Neural progenitor cell (in vitro differentiated cells): ENCODE data around the gene EPN2. TPM values are rescaled to one million over a fixed set of nuclear protein-coding genes. Genes with fewer than 3 reads are reported as not detected.

ENCODE experiments used
- DNase-seq: peaks from one replicate; pipeline ENCODE4 v3.0.0-alpha.2; 2016; ENCODE audit warnings: low spot score
- H2AFZ ChIP-seq: fragments of 200-600 bp; sonication (generic); replicated peaks from 2 replicates; pipeline ENCODE4 v1.6.1; 2016; ENCODE audit warnings: antibody characterized with exemption
- H3F3A ChIP-seq: fragments of 200-600 bp; sonication (generic); 2 replicates; pipeline ENCODE4 v1.6.1; 2016; ENCODE audit warnings: antibody characterized with exemption, low read depth
- H3K27ac ChIP-seq: fragments of 200-600 bp; sonication (generic); 2 replicates; pipeline ENCODE4 v1.5.1; 2016; ENCODE audit warnings: mild to moderate bottlenecking
- H3K27me3 ChIP-seq: fragments of 200-600 bp; sonication (generic); 2 replicates; pipeline ENCODE4 v1.6.1; 2016; ENCODE audit warnings: mild to moderate bottlenecking, moderate library complexity
- H3K36me3 ChIP-seq: fragments of 200-600 bp; sonication (generic); 2 replicates; pipeline ENCODE4 v1.5.1; 2016
- H3K4me1 ChIP-seq: fragments of 200-600 bp; sonication (generic); 2 replicates; pipeline ENCODE4 v1.6.1; 2016; ENCODE audit warnings: mixed run types
- H3K4me2 ChIP-seq: fragments of 200-600 bp; sonication (generic); 2 replicates; pipeline ENCODE4 v1.6.1; 2016
- H3K4me3 ChIP-seq: fragments of 200-600 bp; sonication (generic); 2 replicates; pipeline ENCODE4 v1.5.1; 2016
- H3K79me2 ChIP-seq: fragments of 200-600 bp; sonication (generic); 2 replicates; pipeline ENCODE4 v1.6.1; 2016; ENCODE audit warnings: low read depth
- H3K9ac ChIP-seq: fragments of 200-600 bp; sonication (generic); 2 replicates; pipeline ENCODE4 v1.6.1; 2016
- H3K9me3 ChIP-seq: fragments of 200-600 bp; sonication (generic); 2 replicates; pipeline ENCODE4 v1.5.1; 2016; ENCODE audit warnings: low read depth
- H4K20me1 ChIP-seq: fragments of 200-600 bp; sonication (generic); 2 replicates; pipeline ENCODE4 v1.6.1; 2016; ENCODE audit warnings: low read depth
- H3K27ac Mint-ChIP-seq: 3 replicates; pipeline ENCODE4 v1.8.0; 2021; ENCODE audit warnings: mixed read lengths
- H3K27me3 Mint-ChIP-seq: 2 replicates; pipeline ENCODE4 v1.8.0; 2022; ENCODE audit warnings: low read depth, mild to moderate bottlenecking, inconsistent platforms, moderate library complexity, mixed read lengths; ENCODE audit not compliant: insufficient read depth
- H3K36me3 Mint-ChIP-seq: 3 replicates; pipeline ENCODE4 v1.8.0; 2021; ENCODE audit warnings: mixed read lengths
- H3K4me1 Mint-ChIP-seq: 3 replicates; pipeline ENCODE4 v1.8.0; 2021; ENCODE audit warnings: mixed read lengths
- H3K4me3 Mint-ChIP-seq: 3 replicates; pipeline ENCODE4 v1.8.0; 2021; ENCODE audit warnings: mild to moderate bottlenecking, moderate library complexity, mixed read lengths
- H3K9me3 Mint-ChIP-seq: 3 replicates; pipeline ENCODE4 v1.8.0; 2020; ENCODE audit warnings: mixed read lengths
- CTCF ChIP-seq: fragments of 200-600 bp; sonication (generic); IDR thresholded peaks from 2 replicates; pipeline ENCODE4 v1.5.1; 2017; ENCODE audit warnings: antibody characterized with exemption, mild to moderate bottlenecking
- EZH2 ChIP-seq: fragments of 200-600 bp; sonication (generic); IDR thresholded peaks from 2 replicates; pipeline ENCODE4 v1.6.1; 2017; ENCODE audit warnings: antibody characterized with exemption, mild to moderate bottlenecking, moderate library complexity
- EZH2phosphoT487 ChIP-seq: fragments of 200-600 bp; sonication (generic); IDR thresholded peaks from 2 replicates; pipeline ENCODE4 v1.6.1; 2017; ENCODE audit warnings: antibody characterized with exemption
- total RNA-seq: library from RNA; depleted of rRNA; stranded (reverse); fragments of >200 nt; gene quantifications from 2 replicates; pipeline ENCODE4 v1.2.3, GENCODE V29; 2015; ENCODE audit warnings: low replicate concordance

Gene EPN2
- total RNA-seq, 1 donor from 2014 or later, result 30.5 TPM

GRCh38 chr17:19331134-19331533 is 94.0 kb downstream of the EPN2 start:
- no peak for DNase-seq
- peaks cover 2% of the 10 kb centered on the region for H3K9me3 ChIP-seq
- no peaks in the 10 kb centered on the region for H3K27me3 ChIP-seq
- no peaks in the 10 kb centered on the region for H3K4me1 ChIP-seq
- Mint-ChIP-seq H3K27ac (peak overlapping the region; percentile 74), H3K4me1 (peaks cover 38% of the 10 kb centered on the region), H3K27me3 (peaks cover 8% of the 10 kb centered on the region), H3K9me3 (peaks cover 1% of the 10 kb centered on the region), H3K4me3 (peak overlapping the region; percentile 27), H3K36me3 (peaks cover 15% of the 10 kb centered on the region)
- H3K79me2 ChIP-seq, result no peaks in the 10 kb centered on the region
- H3K27ac ChIP-seq, result no peak overlapping the region
- H3K4me2 ChIP-seq, result no peak overlapping the region
- no peak for TF ChIP-seq EZH2
- TF ChIP-seq EZH2phosphoT487, result no peak
- no peak for TF ChIP-seq CTCF
- H3K9ac ChIP-seq, result no peak overlapping the region
- H3F3A ChIP-seq, result no peaks in the 10 kb centered on the region
- H4K20me1 ChIP-seq, result no peaks in the 10 kb centered on the region
- H3K4me3 ChIP-seq, result no peak overlapping the region
- H2AFZ ChIP-seq, result no peak overlapping the region
- no peaks in the 10 kb centered on the region for H3K36me3 ChIP-seq

GRCh38 chr17:19331543-19332245 is 94.5 kb downstream of the EPN2 start:
- no peak overlapping the region for H3K9ac ChIP-seq
- H3K27me3 ChIP-seq, result no peaks in the 10 kb centered on the region
- H3K9me3 Mint-ChIP-seq, result no peaks in the 10 kb centered on the region
- no peak overlapping the region for H3K4me2 ChIP-seq
- peak overlapping the region; percentile 97 for H3K27ac Mint-ChIP-seq
- no peak overlapping the region for H2AFZ ChIP-seq
- no peak overlapping the region for H3K27ac ChIP-seq
- no peaks in the 10 kb centered on the region for H3F3A ChIP-seq
- H4K20me1 ChIP-seq, result peaks cover 1% of the 10 kb centered on the region
- peaks cover 38% of the 10 kb centered on the region for H3K4me1 Mint-ChIP-seq
- peaks cover 13% of the 10 kb centered on the region for H3K36me3 Mint-ChIP-seq
- H3K4me3 Mint-ChIP-seq, result peak overlapping the region; percentile 49
- no peaks in the 10 kb centered on the region for H3K79me2 ChIP-seq
- TF ChIP-seq EZH2 (no peak), EZH2phosphoT487 (no peak), CTCF (no peak)
- H3K4me1 ChIP-seq, result no peaks in the 10 kb centered on the region
- H3K36me3 ChIP-seq, result no peaks in the 10 kb centered on the region
- H3K9me3 ChIP-seq, result no peaks in the 10 kb centered on the region
- H3K4me3 ChIP-seq, result no peak overlapping the region
- H3K27me3 Mint-ChIP-seq, result peaks cover 8% of the 10 kb centered on the region
- DNase-seq, result no peak

GRCh38 chr17:19332371-19333131 is 95.4 kb downstream of the EPN2 start:
- H3K27me3 ChIP-seq, result no peaks in the 10 kb centered on the region
- no peaks in the 10 kb centered on the region for H3K4me1 ChIP-seq
- no peak for DNase-seq
- H3K9me3 ChIP-seq, result no peaks in the 10 kb centered on the region
- Mint-ChIP-seq H3K36me3 (peaks cover 8% of the 10 kb centered on the region), H3K27me3 (peaks cover 8% of the 10 kb centered on the region), H3K9me3 (peaks cover 2% of the 10 kb centered on the region), H3K4me3 (peak overlapping the region; percentile 8), H3K27ac (peak overlapping the region; percentile 87), H3K4me1 (peaks cover 45% of the 10 kb centered on the region)
- no peak overlapping the region for H2AFZ ChIP-seq
- no peak overlapping the region for H3K27ac ChIP-seq
- TF ChIP-seq EZH2phosphoT487 (no peak), EZH2 (no peak), CTCF (no peak)
- H3K4me3 ChIP-seq, result no peak overlapping the region
- H3K79me2 ChIP-seq, result no peaks in the 10 kb centered on the region
- peaks cover 3% of the 10 kb centered on the region for H3F3A ChIP-seq
- H3K4me2 ChIP-seq, result no peak overlapping the region
- H3K9ac ChIP-seq, result no peak overlapping the region
- peaks cover 2% of the 10 kb centered on the region for H4K20me1 ChIP-seq
- no peaks in the 10 kb centered on the region for H3K36me3 ChIP-seq
